Limb (tissue), 2 donors: ENCODE results near the gene COL23A1.
"Not testable (repeated sequence)": the region's sequence is repeated elsewhere in the genome, so short reads cannot be mapped to it uniquely, and the experiment has no call there.

Experiments used
- DNase-seq, 2 donors: peaks; one replicate each; pipeline ENCODE4 v3.0.0-alpha.2; 2016; ENCODE audit errors: extremely low spot score in 2 of 2

Gene COL23A1

DNA sequence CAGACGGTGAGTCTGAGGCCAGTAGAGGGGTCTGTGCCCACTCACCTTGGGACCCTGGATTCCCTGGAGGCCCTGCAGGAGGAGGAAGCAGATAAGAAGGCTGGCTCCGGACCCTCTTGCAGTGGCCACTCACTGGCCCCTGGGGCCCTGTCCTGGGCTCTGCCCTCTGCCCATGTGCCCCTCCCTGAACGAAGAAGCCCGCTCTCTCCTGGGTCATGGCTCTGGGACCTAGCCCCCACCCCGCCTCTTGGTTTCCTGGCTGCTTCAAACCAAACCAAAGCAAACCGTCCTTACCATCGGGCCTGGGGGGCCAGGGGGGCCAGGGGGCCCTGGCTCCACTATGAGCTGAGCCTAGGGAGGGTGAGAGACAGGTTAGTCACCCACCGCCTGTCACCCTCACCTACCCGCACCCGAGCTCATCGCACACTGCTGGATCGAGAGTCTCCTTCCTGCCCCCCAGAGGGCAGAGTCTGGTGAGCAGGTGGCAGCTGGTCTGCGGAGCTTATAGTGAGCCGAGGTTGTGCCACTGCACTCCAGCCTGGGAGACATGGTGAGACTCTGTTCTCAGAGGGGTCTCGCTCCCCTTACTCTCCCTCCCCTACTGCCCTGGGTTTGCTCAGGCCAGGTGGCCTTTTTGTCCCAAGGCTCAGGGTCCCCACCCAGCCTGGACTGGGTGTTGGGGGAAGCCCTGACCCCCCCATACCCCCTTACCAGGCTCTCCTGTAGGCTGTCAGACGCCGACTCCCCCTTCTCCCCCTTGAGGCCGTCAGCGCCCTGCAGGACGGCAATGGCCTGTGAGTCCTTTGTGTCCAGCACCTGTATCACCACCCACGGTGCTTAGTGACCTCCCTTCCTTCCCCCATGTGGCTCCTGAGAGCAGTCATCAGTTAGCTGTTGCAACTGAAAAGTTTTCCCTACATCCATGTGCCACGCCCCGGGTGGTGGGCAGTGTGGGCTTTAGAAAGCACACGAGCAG lies 342.4 kb downstream of the COL23A1 start:
- no peak for DNase-seq

DNA sequence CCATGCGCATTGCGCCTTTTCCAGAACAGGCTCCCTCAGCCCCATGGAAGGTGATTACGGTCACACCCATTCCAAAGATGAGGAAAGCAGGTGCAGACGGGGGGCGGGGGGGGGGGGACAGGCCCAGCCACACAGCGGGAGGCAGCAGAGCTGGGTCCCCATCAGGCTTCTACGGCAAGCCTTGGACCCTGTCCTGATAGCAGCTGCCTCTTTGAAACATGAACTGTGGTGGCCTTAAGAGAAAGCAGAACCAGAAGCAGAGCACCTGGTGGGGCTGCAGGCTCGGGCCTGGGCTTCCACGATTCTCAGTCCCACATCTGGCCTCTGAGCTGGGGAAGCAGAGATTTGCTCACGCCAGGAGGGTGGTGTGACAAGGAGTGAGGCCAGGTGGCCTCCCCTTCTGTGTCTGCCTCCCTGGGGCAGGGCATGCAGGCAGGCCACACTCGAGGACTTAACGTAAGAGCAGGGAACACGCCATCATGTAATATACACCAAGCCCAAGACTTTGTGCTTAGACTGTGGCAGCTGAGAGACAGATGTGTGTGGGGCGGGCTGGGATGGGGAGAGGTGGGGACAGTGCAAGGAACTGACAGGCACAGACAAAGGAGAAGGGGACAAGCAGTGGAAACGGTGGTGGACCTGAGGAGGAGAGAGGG lies 343.4 kb downstream of the COL23A1 start:
- DNase-seq, result no peak

DNA sequence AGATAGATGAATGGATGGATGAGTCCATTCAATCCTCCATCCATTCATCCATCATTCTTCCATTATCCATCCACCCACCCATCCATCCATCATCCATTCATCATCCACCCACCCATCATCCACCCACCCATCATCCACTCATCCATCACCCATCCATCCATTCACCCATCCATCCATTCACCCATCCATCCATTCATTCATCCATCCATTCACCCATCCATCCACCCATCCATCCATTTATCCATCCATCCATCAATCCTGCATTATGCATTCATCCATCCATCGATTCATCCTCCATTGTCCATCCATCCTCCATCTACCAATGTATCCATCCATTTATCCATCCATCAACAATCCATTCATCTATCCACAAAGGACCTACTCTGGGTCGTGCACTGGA lies 344.8 kb downstream of the COL23A1 start:
- no peak for DNase-seq

DNA sequence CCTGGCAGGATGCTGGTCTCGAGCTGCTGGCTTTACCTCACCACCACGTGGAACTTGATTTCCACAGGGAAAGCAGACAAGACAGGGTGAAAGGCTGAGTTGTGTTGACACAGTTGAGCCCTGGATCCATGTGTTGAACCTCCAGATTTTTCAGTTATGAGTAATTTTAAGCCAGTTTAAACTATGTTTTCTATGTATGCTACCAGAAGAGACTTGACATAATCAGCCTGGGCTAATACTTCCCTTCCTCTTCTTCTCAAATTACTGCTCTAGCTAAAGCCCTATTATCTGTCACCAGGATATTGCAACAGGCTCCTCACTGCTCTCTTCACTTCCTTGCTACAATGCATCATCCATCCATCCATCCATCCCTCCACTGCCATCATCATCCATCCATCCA lies 345.6 kb downstream of the COL23A1 start:
- no peak for DNase-seq

DNA sequence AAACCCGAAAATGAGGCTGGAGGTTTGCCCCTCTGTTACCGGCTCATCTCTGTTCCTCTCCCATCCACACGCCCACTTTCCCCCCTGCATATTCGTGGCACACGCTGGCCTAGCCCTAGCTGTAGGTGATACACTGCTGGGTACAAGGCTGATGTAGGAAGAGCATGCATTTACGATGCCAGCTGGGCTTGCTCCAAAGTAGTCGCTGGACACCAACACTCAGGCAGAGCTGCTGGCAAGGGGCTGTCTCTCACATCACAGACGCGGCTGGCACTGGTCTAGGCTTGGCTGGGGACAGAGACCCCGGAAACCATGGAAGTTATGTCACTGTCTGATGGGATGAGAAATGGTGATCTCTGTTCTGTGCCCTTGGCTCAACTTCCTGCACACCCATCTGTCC lies 347.8 kb downstream of the COL23A1 start:
- DNase-seq, result peak in 1 of 2 donors; percentile 26

DNA sequence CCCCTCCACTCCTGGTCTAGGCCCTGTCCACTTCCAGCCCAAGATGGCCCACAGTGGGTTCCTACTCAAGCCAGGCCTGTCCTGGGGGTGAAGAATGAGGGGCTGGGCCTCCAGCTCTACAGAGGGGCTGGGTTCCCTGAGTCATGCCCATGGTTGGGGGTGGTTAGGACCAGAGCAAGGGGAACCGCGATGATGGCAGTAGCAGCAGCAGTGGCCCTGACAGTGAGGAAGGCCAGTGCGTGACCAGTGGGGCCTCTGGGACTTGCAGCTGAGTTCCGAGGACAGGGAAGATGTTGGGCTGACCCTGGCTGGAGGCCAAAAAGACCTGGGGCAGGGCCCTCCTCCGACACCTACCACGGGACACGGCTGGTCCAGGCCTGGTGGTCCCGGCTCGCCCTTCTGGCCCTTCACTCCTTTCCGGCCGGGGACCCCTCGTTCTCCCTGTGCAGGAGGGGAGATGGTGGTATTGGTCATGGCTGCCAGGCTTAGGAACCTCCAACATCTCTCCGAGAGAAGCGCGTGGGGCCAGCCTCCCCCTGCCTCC lies 348.4 kb downstream of the COL23A1 start:
- DNase-seq, result peak in 1 of 2 donors; percentile 29

DNA sequence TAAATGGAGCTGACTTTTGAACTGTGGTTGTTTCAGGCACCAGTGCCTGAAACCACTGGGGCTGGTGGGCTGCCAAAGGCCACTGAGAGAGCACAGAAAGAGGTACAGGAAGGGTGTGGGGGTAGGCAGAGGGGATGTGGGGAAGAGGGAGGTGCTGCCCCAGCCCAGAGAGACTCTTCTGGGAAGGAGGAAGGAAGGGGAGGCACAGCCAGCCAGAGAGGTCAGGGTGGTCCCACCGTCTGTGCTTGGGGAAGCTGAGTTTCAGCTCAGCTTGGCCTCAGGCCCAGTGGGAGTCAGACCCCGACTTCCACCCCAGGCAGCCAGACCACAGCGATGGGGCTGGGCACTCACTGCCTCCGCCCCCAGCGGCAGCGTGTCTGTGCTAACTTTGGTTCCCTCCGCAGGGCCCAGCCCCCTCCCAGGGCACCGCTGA lies 348.9 kb downstream of the COL23A1 start:
- peak in 1 of 2 donors; percentile 37 for DNase-seq

DNA sequence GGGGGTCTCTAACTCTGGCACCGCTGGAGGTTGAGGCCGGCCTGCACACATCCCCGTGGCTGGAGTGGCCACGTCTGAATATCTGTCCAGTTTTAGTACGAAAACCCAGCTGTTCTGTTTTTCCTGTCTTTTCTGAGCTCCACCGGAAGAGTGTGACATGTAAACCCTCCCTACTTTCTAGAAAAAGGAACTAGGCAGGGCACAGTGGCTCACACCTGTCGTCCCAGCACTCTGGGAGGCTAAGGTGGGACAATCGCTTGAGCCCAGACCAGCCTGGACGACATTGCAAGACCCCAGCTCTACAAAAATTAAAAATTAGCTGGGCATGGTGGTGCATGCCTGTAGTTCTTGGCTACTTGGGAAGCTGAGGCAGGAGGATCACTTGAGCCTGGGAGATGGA lies 349.4 kb downstream of the COL23A1 start:
- no peak for DNase-seq

DNA sequence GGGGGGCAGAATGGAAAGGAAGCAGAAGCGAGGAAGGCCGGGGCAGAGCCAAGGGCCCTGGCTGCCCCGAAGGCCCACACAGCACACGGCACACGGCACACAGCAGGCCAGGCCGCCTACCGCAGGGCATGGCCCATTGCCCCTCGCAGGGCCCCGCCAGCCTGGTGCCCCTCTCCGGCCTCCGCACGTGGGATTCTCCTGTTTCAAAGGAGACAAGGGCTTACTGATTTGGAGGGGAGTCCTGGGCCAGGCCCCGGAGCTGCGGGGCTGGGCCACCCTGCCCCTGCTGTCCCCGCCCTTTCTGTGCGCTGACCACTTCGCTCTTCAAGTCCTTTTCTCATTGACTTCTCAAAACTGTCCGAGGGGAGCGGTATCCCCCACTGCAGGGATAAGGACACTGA lies 349.9 kb downstream of the COL23A1 start:
- peak in 1 of 2 donors; percentile 19 for DNase-seq

DNA sequence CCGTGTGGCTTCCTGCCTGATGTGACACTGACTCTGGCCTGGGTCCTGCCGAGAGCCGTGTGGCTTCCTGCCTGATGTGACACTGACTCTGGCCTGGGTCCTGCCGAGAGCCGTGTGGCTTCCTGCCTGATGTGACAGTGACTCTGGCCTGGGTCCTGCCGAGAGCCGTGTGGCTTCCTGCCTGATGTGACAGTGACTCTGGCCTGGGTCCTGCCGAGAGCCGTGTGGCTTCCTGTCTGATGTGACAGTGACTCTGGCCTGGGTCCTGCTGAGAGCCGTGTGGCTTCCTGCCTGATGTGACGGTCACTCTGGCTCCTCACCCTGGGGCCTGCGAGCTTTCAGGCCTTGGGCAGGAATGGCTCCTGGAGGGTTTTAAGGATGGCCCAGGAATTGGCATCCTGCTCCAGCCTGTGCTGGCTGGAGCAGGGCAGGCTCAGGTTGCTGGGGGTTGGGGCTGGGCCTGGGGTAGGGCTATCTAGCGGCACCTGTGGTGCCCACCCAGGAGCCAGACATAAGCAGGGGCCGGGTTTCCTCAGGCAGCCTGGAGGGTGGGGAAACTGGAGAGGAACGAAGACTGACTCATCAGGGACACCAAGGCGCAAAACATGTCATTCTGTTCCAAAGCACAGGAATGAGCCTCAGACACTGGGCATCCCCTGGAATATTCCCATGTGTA lies 350.4 kb downstream of the COL23A1 start:
- not testable (repeated sequence) for DNase-seq

DNA sequence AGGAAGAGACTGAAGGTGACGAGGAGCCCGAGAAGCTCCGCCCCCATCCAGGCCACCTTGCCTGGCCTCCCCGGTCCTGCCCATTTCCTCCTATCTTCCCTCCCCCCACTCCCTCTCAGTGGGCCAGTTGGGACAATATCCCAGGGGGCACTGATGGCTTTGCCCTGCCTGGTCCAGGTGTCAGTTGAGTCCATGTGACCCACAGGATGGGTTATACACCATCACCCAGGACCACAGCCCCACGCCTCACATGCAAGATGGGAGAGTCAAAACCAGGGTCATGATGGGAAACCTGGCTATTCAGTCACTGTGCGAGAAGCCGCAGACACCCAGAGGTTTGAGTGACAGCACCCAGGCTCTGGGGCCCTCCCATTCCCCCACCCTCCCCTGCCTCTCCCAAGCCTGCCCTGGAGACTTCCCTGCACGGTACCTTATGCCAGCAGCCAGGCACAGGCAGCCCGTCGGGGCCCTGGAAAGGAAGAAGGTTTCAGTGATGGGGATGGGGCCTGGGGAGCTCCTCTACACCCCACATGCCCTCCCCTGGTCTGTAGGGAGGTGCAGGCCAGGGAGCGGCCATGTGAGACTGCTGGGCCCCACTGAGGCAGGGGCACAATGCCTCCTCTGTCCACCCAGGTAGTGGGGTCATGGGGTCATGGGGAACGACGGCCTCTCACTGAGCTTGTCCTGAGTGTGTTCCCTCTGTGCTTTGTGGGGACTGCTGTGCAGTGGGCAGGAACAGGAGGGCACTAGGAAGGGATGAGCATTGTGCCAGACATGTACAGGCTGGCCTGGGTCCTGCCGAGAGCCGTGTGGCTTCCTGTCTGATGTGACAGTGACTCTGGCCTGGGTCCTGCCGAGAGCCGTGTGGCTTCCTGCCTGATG lies 351.2 kb downstream of the COL23A1 start:
- DNase-seq, result peak in 1 of 2 donors; percentile 18

DNA sequence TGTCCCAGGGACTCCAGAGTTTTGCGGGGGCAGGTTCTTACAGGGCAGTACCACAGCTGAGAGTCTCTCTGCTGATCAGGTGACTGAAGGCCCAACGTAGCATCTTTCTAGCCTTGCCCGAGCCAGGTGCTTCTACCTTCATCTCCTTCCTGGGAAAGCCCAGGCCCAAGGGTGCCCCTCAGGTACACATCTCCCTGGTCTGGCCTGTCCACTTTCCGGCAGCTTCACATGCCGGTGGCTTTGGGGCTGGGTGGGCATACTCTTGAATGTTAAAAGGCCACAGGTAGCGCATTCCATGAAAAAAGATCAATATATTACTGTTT lies 351.9 kb downstream of the COL23A1 start:
- no peak for DNase-seq

DNA sequence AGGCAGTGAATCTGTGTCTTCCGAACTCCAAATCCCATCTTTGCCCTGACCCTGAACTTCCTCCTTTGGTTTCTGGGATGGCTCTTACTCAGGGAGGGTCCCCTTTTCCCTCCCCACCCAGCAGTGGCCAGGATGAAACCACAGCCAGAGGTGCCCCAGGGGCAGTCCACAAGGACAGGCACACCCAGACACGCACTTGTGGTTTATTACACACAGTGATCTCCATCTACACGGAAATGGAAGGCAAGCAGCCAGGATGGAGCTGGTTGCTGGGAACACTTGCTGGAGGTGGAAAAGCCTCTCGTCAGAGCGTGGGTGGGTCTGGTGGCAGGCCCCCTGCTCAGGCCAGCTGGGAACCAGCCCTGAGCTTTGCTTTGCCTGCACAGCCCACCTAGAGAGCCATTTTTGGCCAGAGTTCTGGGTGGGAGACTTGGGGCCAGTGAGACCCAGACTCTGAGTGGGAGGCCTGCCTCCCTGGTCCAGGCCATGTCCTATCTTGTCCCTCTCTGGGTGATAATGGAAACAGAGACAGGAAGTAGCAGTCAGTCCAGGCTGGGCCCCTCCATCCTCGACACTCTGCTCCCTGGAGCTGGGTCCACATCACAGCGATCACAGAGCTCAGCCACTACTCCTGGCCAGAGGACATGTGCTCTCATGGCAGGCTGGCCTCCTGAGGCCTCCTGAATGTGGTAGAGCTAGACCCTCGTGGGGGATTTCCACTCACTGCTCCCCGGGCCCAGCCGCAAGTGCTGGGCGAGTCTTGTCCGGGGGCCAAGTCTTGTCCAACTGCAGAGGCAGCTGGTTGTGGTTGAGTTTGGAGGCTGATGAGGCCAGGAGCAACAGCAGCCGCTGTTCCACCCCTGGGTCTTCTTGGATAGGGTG lies 352.5 kb downstream of the COL23A1 start:
- no peak for DNase-seq

DNA sequence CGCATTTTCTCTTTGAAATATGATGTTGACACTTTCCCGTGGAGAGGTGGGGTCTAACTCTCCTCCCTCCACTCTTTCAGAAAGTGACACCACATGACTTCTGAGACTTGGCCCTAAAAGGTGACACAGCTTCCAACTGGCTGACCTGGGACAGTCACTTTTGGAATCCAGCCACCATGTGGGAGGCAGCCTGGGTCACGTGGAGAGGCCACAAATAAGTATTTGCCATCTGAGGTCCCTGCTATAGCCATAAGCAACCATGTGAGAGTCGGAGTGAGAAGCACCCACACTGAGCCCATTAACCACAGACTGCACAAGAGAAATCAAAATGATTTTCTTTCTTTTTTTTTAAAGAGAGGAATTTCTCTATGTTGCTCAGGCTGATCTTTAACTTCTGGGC lies 353.5 kb downstream of the COL23A1 start:
- no peak for DNase-seq

DNA sequence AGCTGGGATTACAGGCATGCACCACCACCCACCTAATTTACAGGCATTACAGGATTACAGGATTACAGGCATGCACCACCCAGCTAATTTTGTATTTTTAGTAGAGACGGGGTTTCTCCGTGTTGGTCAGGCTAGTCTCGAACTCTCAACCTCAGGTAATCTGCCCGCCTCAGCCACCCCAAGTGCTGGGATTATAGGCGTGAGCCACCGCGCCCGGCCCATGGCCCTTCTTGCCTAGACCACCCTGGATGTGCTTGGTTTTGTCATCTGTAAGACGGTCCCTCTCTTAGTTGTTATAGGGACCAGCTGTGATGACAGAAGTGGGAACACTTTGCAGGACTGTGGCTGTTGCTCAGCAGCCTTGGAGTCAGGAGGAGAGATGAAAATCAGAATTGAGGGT lies 354.1 kb downstream of the COL23A1 start:
- no peak for DNase-seq

DNA sequence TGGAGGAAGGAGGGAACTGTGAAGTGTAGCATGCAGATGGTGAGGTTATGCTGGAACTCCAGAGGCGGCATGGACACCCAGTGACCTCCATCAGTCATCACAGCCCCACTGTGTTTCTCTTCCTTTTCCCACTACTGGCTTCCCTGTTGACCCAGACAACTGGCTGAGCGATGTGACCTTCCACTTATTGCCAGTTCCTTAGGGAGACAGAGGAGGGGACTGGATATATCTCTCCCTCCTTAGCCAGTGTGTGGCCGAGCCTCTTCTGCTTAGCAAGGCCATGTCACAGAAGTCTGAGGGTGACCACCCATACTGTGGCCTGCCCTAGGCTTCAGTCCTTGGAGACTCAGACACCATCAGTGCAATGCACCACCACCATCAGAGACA lies 354.6 kb downstream of the COL23A1 start:
- DNase-seq, result no peak

DNA sequence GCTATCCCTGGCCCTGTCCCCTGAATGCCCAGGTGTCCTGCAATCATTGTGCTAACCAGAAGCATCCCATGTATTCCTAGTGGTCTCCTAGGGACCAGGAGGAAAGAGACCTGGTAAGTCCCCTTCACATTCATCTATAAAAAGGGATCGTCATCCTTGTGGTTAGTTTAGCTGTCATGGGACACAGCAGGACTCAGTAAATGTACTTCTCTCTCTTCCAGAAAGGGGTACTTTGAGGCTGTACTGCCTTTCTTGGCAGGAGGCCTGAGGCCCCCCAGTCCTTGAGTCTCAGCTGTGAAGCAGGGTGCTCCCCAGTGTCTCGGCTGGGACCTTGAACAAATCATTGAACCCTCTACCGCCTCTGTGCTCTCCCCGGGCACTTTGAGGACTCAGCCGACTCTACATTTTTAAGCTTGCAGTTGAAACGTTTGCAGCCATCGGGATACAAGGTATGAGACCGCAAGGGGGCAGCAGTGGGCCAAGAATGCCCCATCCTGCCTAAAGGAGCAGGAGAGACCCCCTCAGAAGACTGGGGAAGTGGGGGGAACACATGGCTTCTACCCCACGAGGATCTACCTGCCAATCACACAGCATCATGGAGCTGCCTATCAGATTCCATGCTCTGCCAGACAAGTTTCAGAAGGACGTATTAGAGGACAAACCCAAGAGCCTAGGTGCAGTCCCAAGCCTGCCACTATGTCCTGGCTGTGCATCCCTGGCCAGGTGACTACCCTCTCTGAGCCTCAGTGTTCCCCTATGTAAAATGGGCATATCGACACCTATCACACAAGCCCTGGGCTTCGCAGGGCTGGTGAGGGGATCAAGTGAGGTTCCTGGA lies 355.2 kb downstream of the COL23A1 start:
- DNase-seq, result peak; percentile 64 to 89

DNA sequence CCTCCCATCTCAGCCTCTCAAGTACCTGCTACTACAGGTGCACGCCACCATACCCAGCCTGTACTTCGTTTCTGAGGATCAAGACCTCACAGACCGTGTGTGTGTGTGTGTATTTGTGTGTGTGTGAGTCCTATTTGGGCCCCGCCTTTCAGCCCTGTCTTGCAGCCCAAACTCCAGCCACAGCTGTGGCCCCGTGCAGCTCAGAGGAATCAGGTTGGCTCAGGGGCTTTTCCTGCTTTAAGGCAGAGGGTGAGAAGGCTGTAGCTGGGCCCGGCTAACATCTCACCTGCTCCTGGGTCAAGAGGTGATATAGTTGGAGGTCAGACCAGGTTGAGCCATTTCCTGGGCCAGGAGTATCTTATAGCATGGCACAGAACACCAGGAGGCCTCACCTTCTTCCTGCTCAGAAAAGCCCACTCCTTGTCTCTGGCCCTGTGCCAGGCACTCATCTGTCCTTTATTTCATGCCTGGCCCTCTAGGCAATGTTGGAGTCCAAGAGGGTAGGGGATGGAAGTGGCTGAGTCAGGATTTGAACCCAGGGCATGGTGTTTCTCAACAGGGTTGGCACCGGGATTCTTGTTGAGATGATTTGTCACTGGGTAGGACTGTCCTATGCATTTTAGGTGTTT lies 356.0 kb downstream of the COL23A1 start:
- no peak for DNase-seq
